Loucy (cell line): ENCODE data around the gene SBF2.

Source experiments
- H2AFZ ChIP-seq: fragments of 200-600 bp; sonication (generic); 2 replicates; pipeline ENCODE4 v1.6.0; 2016; ENCODE audit warnings: antibody characterized with exemption, mild to moderate bottlenecking, low read length, moderate library complexity
- H3F3A ChIP-seq: fragments of 200-600 bp; 2 replicates; pipeline ENCODE4 v1.6.0; 2016; ENCODE audit warnings: antibody characterized with exemption, low read depth, mild to moderate bottlenecking
- H3K27me3 ChIP-seq: fragments of 200-600 bp; sonication (generic); 2 replicates; pipeline ENCODE4 v1.6.1; 2014; ENCODE audit warnings: low read length, mild to moderate bottlenecking; ENCODE audit not compliant: insufficient read depth, poor library complexity, severe bottlenecking
- H3K36me3 ChIP-seq: fragments of 200-600 bp; sonication (generic); 2 replicates; pipeline ENCODE4 v1.6.1; 2016; ENCODE audit warnings: low read length; ENCODE audit not compliant: insufficient read depth
- H3K4me1 ChIP-seq: fragments of 200-600 bp; sonication (generic); 2 replicates; pipeline ENCODE4 v1.5.1; 2014; ENCODE audit warnings: low read length, mild to moderate bottlenecking; ENCODE audit not compliant: insufficient read depth, poor library complexity, severe bottlenecking
- H3K4me2 ChIP-seq: fragments of 200-600 bp; sonication (generic); 2 replicates; pipeline ENCODE4 v1.6.0; 2014; ENCODE audit warnings: antibody characterized with exemption, low read length, low read depth, mild to moderate bottlenecking; ENCODE audit not compliant: poor library complexity, severe bottlenecking
- H3K4me3 ChIP-seq: fragments of 200-600 bp; sonication (generic); 2 replicates; pipeline ENCODE4 v1.5.1; 2014; ENCODE audit warnings: low read length, mild to moderate bottlenecking, mixed read lengths; ENCODE audit not compliant: poor library complexity, severe bottlenecking
- H3K79me2 ChIP-seq: fragments of 200-600 bp; sonication (generic); 2 replicates; pipeline ENCODE4 v1.6.1; 2014; ENCODE audit warnings: low read length; ENCODE audit not compliant: insufficient read depth
- H3K9ac ChIP-seq: fragments of 200-600 bp; sonication (generic); 2 replicates; pipeline ENCODE4 v1.6.0; 2014; ENCODE audit warnings: mild to moderate bottlenecking, low read depth, low read length, moderate library complexity; ENCODE audit not compliant: poor library complexity, severe bottlenecking
- H3K9me2 ChIP-seq: fragments of 200-600 bp; sonication (generic); replicated peaks from 2 replicates; pipeline ENCODE4 v1.6.1; 2016; ENCODE audit warnings: low read depth, low read length, mixed read lengths
- H3K9me3 ChIP-seq: fragments of 200-600 bp; sonication (generic); 2 replicates; pipeline ENCODE4 v1.6.1; 2014; ENCODE audit warnings: mild to moderate bottlenecking, antibody characterized with exemption, low read length, low read depth; ENCODE audit not compliant: insufficient read depth
- H4K20me1 ChIP-seq: fragments of 200-600 bp; sonication (generic); 2 replicates; pipeline ENCODE4 v1.6.0; 2014; ENCODE audit warnings: antibody characterized with exemption, low read length, mild to moderate bottlenecking; ENCODE audit not compliant: insufficient read depth, poor library complexity, severe bottlenecking
- EZH2phosphoT487 ChIP-seq: fragments of 200-600 bp; IDR thresholded peaks from 2 replicates; pipeline ENCODE4 v1.6.1; 2018; ENCODE audit warnings: antibody characterized with exemption, mild to moderate bottlenecking, moderate library complexity, borderline replicate concordance
- TF ChIP-seq, protein P1 (sequence below): fragments of 200-600 bp; sonication (generic); conservative IDR thresholded peaks from 2 replicates; pipeline ENCODE4 v1.5.1; 2014; ENCODE audit warnings: mild to moderate bottlenecking, antibody characterized with exemption, low read length

Gene SBF2

DNA sequence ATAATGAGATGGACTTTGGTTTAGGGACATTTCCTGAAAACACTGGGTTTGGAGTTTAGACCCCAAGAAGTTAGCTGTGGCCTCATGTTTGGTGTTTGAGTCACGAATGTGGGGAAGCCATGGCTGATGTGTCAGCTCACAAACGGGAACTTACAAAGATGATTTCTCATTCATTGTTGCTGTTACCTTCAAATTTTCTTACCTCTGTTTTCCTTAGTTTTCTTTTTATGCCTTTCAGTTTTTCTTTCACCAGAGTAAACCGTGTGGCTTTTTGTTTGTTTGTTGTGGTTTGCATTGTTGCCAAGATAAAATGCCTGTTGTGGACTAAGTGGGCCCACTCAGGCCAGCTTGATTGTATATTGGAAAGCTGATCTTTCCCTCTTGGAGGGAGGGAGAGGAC lies 541.0 kb downstream of the SBF2 start:
- no peaks in the 10 kb centered on the region for H3K79me2 ChIP-seq
- no peak overlapping the region for H3K4me2 ChIP-seq
- TF ChIP-seq, protein P1, sequence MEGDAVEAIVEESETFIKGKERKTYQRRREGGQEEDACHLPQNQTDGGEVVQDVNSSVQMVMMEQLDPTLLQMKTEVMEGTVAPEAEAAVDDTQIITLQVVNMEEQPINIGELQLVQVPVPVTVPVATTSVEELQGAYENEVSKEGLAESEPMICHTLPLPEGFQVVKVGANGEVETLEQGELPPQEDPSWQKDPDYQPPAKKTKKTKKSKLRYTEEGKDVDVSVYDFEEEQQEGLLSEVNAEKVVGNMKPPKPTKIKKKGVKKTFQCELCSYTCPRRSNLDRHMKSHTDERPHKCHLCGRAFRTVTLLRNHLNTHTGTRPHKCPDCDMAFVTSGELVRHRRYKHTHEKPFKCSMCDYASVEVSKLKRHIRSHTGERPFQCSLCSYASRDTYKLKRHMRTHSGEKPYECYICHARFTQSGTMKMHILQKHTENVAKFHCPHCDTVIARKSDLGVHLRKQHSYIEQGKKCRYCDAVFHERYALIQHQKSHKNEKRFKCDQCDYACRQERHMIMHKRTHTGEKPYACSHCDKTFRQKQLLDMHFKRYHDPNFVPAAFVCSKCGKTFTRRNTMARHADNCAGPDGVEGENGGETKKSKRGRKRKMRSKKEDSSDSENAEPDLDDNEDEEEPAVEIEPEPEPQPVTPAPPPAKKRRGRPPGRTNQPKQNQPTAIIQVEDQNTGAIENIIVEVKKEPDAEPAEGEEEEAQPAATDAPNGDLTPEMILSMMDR, result no peak
- no peak for TF ChIP-seq EZH2phosphoT487
- H2AFZ ChIP-seq, result no peak overlapping the region
- H3K9me2 ChIP-seq, result no peaks in the 10 kb centered on the region
- H3F3A ChIP-seq, result no peaks in the 10 kb centered on the region
- no peak overlapping the region for H3K4me3 ChIP-seq
- H4K20me1 ChIP-seq, result no peaks in the 10 kb centered on the region
- peaks cover 5% of the 10 kb centered on the region; the same call in 1 of the 2 replicates for H3K36me3 ChIP-seq
- H3K9ac ChIP-seq, result no peak overlapping the region
- no peaks in the 10 kb centered on the region for H3K27me3 ChIP-seq
- peaks cover 23% of the 10 kb centered on the region for H3K4me1 ChIP-seq
- no peaks in the 10 kb centered on the region for H3K9me3 ChIP-seq

DNA sequence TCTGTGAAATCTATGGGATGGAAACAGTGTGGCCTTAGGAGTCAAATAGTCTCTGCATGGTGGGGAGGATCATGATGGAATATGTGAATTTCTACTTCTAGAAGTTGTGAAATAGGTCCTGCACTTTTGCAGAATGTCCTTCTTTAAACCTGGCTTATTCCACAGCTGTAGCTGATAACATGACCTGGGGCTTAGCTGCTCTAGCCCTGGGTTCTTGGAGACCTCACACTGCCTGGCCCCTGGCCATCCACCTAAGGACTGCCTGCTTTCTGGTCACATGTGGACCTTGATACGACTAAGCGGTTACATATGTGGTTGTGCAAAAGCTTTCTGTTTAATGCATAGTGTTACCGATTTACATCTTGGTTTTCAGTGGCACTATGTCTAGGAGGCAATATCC lies 541.9 kb downstream of the SBF2 start:
- H3K27me3 ChIP-seq, result no peaks in the 10 kb centered on the region
- no peak overlapping the region for H2AFZ ChIP-seq
- no peaks in the 10 kb centered on the region for H3K9me2 ChIP-seq
- no peaks in the 10 kb centered on the region for H3K79me2 ChIP-seq
- peaks cover 5% of the 10 kb centered on the region; the same call in 1 of the 2 replicates for H3K36me3 ChIP-seq
- no peaks in the 10 kb centered on the region for H3K9me3 ChIP-seq
- H3K4me1 ChIP-seq, result peaks cover 16% of the 10 kb centered on the region
- no peaks in the 10 kb centered on the region for H4K20me1 ChIP-seq
- no peaks in the 10 kb centered on the region for H3F3A ChIP-seq
- TF ChIP-seq, protein P1, result no peak
- no peak for TF ChIP-seq EZH2phosphoT487
- H3K4me2 ChIP-seq, result no peak overlapping the region
- H3K4me3 ChIP-seq, result no peak overlapping the region
- H3K9ac ChIP-seq, result no peak overlapping the region

DNA sequence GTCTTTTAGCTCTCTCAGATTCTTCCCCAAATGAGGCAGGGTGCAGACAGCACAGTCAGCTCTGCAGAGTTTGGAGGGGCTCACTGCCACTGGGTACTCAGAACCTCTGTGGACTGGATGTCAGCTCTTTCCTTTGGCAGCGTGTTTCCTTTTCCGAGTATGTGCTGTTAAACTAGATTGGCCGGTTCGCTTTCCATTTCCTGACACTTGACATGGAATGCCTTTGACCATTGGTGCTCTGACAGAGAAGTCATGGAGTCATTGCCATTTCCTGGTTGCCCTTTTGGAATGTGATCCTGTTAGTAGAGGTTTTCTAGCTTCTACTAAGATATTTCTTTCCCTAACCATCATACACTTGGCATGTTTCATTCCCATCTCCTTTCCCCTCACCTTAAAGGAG lies 543.5 kb downstream of the SBF2 start:
- H3K4me1 ChIP-seq, result peaks cover 11% of the 10 kb centered on the region
- H3K9me3 ChIP-seq, result no peaks in the 10 kb centered on the region
- no peak overlapping the region for H3K4me2 ChIP-seq
- no peaks in the 10 kb centered on the region for H3F3A ChIP-seq
- H3K79me2 ChIP-seq, result no peaks in the 10 kb centered on the region
- no peak overlapping the region for H3K4me3 ChIP-seq
- H3K36me3 ChIP-seq, result peaks cover 5% of the 10 kb centered on the region; the same call in 1 of the 2 replicates
- H2AFZ ChIP-seq, result no peak overlapping the region
- TF ChIP-seq EZH2phosphoT487, result no peak
- TF ChIP-seq, protein P1, result no peak
- H3K9ac ChIP-seq, result no peak overlapping the region
- H3K27me3 ChIP-seq, result no peaks in the 10 kb centered on the region
- H4K20me1 ChIP-seq, result no peaks in the 10 kb centered on the region
- no peaks in the 10 kb centered on the region for H3K9me2 ChIP-seq
